MV-4-11 (cell line): ENCODE data around the gene ARHGEF16.

Source experiments
- DNase-seq: peaks from one replicate; lab custom pipeline; 2025; lab: John Stamatoyannopoulos, UW

ARHGEF16 gene

DNA sequence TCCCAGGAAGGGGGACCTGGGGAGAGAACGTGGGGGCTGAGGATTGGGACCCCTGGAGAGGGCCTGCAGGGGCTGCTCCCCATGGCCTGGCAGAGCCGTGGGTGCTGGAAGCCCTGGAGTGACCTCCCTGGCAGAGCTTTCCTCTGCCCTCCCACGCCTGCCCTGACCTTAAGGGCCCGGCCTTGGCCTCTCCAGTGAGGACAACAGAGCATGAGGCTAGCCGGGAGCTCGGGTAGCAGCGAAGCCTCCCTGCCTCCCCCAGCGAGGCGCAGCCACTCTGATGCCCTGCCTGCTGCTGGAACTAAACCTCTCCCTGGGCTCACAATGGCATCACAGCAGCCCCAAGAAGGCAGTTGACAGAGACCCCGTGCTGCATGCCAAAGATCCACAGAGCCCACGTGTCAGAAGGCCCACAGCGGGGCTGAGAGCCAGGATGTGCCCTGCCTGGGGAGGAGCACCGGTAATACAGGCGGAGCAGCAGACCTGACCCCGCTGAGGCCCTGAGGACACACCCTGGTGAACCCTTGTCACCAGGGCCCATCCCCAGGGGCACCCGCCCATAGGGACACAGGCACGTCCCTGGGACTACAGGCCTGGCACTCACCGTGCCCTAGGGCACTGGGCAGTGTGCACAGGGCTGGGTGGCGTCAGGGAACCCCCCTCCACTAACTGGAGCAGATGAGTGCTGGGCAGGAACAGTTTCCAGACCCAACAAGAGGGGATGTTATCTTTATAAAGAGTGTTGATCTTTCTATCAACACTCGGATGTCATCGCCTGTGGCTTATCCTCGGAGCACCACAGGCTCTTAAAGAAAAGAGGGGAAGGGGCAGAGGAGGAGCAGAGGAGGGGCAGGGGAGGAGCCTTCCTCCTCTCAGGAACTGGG, 48.4 kb downstream of the ARHGEF16 start:
- no peak for DNase-seq

DNA sequence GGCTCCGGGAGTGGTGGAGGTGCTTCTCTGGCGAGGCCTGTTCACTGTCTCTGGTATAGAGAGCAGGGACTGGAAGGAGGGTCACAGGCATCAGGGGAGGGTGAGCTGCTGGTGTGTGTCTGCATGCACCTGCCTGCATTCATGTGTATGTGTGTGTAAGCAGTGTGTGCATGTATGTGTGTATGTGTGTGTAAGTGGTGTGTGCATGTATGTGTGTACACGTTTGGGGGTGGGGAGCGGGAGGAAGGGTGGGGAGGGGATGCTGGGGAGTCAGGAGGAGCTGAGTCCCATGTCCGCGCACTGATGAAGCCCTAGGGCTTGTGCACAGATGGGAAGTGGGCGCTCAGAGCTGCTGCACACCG, 49.0 kb downstream of the ARHGEF16 start:
- DNase-seq, result no peak

DNA sequence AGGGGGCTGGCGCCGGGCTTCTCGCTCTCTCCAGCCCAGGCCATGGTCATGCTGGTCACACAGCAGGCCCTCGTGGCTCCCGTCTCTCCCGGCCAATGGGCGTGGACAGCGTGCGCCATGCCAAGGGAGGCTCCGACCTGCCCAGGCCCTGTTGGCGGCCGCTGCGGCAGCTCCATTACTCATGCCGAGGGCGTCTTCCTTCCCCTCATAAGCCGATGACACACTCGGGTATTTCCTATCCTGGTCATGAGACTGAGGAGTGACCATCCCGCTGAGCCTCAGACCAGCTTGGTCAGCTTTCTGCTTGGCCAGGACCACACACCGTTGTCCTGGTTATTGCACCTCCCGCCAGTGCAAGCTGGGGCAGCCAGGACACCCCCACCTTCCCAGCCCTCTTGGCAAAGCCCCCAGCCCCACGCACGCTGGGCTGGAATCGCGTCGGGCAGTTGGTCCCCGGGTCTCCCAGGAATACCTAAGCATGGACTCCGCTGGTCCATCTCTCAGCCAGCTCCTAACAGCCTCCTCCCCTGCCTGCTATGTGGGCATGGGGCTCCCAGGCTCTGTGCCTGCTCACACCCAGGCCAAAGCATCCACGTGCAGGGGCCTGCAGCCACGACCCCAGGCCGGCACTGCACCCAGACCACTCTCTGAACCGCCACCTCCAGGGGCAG, 49.8 kb downstream of the ARHGEF16 start:
- DNase-seq, result no peak

DNA sequence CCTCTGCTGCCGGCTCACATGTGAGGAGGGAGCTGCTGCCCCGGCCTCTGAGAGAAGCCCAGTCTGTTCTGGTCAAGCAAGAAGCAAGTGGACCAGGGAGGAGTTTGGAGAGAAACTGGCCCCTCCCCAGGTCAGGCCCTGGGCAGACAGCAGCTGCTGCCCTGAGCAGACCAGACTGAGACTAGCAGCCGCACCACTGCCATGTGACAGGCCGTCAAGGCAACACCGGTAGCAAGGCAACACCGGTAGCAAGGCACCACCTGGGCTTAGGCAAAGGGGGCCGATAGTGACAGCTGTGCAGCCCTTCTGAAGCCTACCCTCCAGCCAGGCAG, 50.3 kb downstream of the ARHGEF16 start:
- no peak for DNase-seq

DNA sequence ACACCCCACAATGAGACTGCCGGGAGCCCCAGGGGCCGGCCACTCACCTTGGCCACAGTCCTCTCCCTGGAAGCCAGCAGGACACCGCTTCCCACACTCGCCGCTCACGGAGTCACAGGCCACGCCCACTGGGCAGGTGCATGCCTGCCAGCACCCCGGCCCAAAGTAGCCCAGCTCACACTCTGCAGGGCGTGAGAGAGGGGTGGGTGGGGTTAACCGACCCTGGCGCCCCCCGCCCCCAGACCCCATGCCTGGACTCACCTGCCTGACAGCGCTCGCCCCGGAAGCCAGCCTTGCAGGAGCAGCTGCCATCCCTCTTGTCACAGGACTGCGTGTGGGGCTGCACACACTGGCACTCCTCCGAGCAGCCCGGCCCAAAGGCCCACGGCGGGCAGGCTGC, 50.7 kb downstream of the ARHGEF16 start:
- no peak for DNase-seq

DNA sequence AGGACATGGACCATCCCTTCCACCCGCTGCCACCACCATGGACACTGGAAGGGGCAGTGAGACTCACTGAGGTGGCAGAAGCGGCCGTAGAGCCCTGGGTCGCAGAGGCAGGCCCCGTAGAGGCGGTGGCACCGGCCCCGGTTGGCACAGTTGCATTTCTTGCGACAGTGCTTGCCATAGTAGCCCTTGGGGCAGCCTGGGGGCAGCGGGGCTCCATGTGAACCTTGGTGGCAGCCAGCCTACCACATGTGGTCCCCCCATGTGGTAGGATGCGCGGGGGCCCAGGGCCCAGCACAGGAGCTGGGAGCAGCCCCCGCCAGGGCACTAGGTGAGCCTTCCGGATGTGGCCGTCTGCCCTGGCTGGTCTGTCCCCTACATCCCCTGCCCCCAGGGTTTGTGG, 51.6 kb downstream of the ARHGEF16 start:
- DNase-seq, result no peak

DNA sequence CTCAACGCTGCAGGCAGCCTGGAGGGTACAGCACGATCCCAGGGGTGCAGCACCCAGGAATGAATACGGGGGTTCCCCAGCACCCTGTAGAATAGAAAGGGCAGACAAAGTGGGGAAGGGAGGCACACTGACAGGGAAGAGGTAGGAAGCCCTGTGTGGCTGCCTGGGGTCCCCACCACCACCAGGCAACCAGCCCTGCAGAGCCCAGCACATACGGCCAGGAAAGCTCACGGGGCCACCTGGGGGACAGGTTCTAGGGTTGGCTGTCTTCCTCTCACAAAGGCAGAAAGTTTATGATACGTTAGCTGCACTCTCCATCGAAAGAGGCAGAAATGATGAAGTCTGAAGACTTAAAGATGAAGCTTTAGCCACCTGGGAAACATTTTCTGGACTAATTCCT, 52.5 kb downstream of the ARHGEF16 start:
- no peak for DNase-seq

DNA sequence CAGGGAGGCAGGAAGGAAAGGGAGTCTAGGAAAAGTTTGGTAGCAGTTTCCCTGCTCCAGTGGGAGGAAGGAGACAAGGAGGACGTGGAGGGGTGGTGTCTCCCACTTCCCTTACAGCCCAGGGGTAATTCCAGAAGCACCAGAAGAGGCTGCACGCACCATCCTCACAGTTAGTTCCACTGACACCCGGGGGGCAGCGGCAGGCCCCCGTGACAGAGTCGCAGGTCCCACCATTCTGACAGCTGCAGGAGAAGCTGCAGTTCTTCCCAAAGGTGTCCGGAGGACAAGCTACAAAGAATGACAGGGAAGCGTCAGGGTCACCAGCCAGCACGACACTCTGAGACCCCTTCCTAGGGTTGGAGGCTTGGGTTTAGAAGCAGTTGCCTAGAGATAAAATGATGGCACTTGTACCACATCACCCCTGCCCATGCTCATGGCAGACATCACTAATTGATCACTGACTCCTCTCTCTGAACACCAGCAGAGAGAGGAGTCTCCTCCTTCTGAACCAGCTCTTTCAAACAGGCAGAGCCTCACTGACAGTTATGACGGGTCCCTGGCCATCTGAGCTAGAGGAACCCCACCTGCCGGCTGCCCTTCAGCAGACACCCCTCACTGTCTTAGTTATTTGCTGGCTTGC, 53.3 kb downstream of the ARHGEF16 start:
- no peak for DNase-seq

DNA sequence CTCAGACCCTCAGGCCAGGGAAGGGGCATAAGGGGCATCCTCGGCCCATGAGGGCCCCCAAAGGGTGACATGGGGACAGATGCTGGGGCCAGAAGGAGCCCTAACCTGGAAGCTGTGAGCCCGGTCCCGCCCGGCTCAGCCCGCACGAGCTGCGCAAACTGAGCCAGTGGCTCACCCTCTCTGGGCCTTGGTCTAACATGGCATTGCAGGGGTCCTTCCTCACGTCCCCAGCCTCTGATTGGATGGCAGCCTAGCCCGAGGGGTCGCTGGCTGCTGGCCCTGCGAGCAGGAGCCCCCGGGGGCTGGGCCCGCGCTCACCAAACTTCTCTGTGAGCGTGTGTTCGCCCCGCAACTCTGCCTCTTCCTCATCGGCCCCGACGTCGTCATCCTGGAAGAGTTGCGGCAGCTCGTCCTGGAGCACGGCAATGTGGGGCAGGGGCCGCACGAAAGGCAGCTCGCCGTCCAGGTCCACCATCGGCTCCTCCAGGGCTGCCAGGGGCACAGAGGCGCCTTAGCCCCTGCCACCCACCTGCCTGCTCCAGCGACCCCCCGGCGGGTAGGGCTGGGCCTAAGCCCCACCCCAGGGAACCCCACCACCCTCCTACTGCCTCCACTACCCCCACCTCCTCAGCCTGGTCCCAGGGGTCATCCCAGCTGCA, 54.4 kb downstream of the ARHGEF16 start:
- DNase-seq, result no peak

DNA sequence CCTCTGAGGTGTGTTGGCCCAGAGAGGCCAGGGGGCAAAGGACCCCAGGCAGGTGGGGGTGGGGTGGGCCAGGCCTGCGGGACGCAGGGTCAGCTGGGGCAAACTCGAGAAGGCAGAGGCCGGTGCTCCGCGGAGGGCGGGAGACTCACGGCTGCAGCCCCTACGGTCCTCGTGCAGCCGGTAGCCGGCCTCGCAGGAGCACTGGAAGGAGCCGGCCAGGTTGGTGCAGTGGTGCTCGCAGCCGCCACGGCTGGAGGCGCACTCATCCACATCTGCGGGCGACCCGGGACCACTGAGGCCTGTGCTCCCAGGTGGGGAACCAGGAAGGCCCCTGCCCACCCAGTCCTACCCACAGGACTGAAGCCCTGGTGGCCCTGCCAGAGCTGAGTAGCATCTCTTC, 55.3 kb downstream of the ARHGEF16 start:
- no peak for DNase-seq

DNA sequence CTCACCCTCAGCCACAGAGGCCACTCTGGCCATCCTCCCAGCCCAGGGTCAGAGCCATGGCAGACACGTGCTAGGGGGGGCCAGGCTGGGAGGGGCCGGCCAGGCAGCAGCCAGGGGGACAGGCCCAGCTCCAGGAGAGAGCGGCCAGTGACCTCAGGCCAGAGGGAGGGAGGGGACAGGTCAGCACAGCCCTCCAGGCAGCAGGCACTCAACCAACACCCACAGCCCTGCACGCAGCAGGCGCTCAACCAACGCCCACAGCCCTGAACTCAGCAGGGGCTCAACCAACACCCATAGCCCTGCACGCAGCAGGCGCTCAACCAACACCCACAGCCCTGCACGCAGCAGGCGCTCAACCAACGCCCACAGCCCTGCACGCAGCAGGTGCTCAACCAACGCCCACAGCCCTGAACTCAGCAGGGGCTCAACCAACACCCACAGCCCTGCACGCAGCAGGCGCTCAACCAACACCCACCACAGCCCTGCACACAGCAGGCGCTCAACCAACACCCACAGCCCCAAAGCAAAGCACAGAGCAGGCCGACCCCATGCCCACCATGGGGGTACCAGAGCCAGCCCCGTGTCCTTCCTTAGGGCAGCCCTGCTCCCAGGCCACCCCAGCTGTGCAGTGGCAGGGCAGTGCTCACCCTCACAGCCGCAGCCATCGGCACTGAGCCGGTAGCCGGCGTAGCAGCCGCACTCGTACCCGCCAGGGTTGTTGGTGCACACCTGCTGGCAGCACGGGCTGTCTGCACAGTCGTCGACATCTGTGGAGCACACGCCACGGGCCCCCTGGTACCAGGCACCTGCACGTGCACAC, 55.9 kb downstream of the ARHGEF16 start:
- no peak for DNase-seq

DNA sequence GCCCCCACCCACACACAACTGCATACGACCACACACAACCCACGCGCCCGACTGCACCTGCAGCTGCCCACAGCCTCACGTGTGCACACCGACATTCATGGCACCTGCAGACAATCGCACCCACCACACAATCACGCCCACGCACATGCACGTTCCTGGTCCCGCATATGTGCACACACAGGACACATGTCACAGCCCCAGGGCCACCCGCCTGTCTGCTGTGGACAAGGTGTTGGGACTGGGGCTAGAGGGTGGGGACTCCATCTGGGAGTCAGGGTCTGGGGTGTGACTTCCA, 56.4 kb downstream of the ARHGEF16 start:
- DNase-seq, result no peak

DNA sequence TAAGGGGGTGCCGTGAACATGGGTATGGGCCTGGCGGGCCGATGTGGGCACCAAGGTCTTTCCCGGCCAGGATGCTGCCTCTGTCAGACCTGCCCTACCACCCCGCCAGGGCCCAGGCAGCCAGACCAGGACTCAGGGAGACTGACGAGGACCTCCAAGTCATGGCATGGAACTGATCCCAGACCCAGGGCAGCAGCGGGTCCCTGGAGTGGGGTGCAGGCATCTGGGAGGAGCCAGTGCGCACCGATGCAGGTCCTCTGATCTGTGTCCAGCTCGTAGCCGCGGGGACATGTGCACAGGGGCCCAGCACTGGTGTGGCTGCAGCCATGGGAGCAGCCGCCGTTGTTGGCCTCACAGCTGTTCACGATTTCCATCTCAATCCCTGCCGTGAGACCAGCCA, 56.8 kb downstream of the ARHGEF16 start:
- DNase-seq, result no peak

DNA sequence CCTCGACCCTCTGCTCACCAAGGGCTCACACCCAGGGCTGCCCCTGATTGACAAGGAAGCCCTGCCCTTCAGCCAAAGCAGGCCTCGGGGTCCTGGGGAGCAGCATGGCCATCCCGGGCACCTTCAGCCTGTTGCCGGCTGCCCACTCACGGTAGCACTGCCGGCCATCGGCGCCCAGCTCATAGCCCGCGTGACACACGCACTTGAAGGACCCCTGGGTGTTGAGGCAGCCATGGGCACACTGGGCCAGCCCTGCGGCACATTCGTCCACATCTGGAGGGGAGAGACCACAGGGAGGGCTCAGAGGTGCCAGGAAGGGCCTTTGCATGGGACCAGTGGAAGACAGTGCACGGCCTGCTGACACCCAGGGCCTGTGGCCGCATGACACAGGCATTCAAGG, 57.4 kb downstream of the ARHGEF16 start:
- DNase-seq, result no peak

DNA sequence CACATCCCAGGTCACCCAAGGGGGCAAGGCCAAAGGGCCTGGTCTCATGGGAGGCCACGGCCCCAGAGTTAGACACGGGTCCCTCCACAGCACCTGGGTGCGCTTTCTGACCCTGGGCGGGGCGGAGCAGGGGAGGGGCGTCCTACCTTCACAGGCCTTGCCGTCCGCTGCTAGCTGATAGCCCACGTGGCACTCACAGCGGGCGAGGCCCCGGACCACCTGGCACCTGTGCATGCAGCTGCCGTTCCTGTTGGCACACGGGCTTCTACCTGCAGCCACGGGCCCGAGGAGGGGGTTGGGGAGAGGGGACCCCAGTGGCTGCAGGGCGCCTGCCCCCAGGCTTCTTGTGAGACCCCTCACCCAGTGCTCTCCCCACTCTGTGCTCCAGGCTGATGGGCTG, 59.9 kb downstream of the ARHGEF16 start:
- DNase-seq, result no peak

DNA sequence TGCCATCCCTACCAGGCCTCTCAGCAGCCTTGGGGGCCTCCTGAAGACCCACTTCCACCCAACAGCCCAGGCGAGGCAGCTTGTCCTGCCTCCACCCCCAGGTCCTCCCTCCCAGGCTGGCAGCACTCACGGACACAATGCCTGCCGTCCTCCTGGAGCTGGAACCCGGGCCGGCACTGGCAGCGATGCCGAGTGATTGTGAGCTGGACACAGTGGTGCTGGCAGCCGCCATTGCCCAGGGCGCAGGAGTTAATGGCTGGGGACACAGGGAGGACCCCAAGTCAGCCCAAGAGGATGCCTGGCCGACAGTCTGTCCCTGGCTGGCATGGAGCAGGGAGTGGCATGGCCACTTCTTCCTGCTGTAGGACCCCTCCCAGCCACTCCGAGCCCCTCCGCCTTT, 60.8 kb downstream of the ARHGEF16 start:
- DNase-seq, result no peak

DNA sequence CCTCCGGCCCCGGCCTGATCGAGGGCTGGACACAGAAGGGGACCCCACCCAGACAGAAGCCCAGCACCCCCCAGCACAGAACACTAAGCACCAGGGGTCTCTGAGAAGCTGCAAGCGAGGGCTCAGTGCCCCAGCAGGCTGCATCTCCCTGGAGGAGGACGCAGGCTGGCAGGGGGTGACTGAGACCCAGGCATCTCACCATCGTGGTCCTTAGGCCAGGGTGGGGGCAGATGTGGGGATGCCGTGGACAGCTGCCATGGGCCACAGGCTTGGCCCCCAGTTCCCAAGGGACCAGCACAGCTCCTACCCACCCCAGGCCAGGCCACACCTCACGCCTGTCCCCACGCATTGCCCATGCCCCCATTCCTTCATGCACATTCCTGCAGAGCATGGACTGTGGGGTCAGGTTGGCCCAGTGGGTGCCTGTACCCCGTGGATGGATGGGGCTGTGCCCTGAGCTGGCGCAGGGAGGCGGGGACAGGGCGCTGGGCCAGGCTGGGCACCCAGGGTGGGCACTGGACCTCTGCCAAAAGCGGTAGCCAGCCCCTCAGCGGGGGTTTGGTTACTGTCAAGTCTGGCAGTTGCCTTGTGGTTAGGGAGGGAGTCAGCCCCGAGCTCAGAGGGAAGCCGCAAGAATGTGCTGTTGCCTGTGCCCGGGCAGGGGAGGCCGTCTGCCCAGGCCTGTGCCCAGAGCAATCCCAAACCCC, 61.5 kb downstream of the ARHGEF16 start:
- peak; percentile 80 for DNase-seq

DNA sequence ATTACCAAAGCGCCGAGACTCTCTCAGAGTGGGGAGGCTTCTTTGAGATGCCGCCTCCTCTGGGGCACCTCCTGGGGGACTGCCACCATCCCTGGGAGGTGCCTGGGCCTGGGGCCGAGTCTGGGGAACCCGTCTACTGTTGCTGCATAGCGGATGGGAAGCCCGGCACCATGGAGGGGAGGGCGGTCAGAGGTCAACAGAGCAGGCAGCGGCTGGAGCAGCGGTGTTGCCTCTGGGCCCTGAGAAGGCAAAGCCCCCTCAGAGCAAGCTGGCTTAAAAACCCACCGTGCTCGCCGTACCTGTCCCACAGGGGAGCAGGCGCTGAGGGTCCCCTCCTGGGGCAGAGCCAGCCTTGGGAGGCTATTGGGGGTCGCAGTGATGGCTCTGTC, 62.0 kb downstream of the ARHGEF16 start:
- DNase-seq, result no peak

DNA sequence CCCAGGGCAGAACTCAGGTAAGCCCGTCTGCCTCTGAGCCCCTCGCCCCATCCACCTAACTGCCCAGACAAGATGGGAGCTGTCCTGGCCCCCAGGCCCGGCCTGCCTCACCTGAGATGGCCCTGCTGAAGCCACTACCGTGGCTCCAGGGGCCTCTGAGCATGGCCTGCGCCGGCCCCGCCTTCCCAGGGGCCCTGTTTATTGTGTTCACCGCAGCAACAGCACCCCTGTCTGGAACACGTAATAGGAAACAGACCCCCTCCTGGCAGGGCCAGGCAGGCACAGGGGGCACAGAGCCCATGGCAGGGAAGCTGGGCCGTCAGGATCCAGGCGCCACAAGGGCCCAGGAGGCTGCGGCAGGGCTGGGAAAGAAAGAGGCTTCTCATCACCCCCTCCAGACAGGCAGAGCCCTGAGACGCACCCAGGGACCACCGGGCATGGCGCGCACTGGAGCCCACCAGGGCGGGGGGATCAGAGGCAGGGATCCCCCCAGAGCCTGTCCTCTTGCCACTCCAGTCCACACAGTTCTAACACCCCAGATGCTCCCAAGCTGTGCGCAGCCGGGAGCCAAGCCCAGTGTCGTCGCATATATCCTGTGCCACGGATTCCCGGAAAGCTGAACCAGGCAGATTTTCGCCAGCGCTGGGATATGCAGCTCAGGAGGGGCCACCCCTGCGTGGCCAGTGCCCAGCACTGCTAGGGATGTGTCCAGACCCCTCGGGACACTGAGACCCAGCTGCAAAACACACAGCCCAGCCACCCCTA, 62.6 kb downstream of the ARHGEF16 start:
- DNase-seq, result no peak

DNA sequence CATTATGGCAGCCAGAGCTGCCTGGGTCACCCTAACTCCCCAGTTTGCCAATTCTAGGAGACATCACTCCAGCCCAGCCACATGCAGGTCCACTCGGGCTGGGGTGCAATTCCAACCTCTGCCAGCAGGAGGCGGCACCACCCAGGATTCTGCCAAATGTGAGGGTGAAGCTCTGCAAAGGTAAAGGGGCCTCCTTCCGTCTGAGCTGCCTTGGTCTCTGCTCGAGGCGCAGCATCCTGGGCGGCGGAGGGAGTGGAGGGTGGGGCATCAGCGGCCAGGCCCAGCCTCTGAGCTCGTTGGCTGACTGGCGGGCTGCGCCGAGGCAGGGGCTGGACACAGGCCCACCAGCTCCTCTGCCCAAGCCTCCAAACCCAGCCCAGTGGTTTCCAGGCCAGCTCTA, 63.8 kb downstream of the ARHGEF16 start:
- DNase-seq, result no peak

DNA sequence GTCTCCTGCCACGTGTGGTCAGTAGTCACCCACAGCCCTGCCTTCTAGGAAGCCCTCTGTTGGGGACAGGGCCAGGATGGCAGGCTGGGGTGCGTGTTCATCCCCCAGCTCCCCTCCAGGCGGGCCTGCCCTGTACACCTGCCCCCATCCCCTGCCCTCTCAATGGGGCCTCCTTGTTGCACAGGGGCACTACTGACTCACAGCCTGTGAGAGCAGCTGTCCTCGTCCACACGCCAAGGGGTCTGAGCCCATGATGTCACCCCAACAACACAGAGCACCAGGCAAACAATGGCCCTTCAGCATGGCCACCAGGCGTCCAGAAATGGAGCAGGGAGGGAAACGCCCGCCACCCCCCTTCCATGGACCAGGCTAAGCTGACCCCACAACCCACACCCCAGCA, 64.3 kb downstream of the ARHGEF16 start:
- DNase-seq, result no peak
